ENCODE data around the gene ADARB2. TPM values are rescaled to one million over a fixed set of nuclear protein-coding genes. Genes with fewer than 3 reads are reported as not detected.

Gene ADARB2
- total RNA-seq, 1 donor from 2014 or later, result 1.8 TPM

GRCh38 chr10:1578392-1579140, 158.8 kb downstream of the ADARB2 start:
- no peaks in the 10 kb centered on the region for H3K27me3 Mint-ChIP-seq (ENCODE audit: low read depth)
- TF ChIP-seq CTCF (conservative IDR thresholded peaks at IDR 0.05), result no peak
- no peaks in the 10 kb centered on the region for H3K9me3 Mint-ChIP-seq
- no peak overlapping the region for H3K27ac Mint-ChIP-seq (ENCODE audit: unreplicated experiment)
- H3K4me1 Mint-ChIP-seq, result no peaks in the 10 kb centered on the region
- DNase-seq (ENCODE audit: low read depth, low spot score), result no peak
- H3K36me3 Mint-ChIP-seq (ENCODE audit: low read depth), result no peaks in the 10 kb centered on the region
- H3K4me3 Mint-ChIP-seq, result no peak overlapping the region

- DNase-seq (ENCODE audit: low read depth, low spot score), result no peak
- H3K4me3 Mint-ChIP-seq, result no peak overlapping the region
- no peak overlapping the region for H3K27ac Mint-ChIP-seq (ENCODE audit: unreplicated experiment)
- TF ChIP-seq CTCF (conservative IDR thresholded peaks at IDR 0.05), result no peak
- H3K4me1 Mint-ChIP-seq, result no peaks in the 10 kb centered on the region
- no peaks in the 10 kb centered on the region for H3K27me3 Mint-ChIP-seq (ENCODE audit: low read depth)
- H3K36me3 Mint-ChIP-seq (ENCODE audit: low read depth), result no peaks in the 10 kb centered on the region
- H3K9me3 Mint-ChIP-seq, result no peaks in the 10 kb centered on the region
Observed at GRCh38 chr10:1577945-1578344, 159.4 kb downstream of the ADARB2 start.

GRCh38 chr10:1577373-1577770, 160.0 kb downstream of the ADARB2 start:
- H3K27me3 Mint-ChIP-seq (ENCODE audit: low read depth), result peaks cover 1% of the 10 kb centered on the region
- H3K9me3 Mint-ChIP-seq, result no peaks in the 10 kb centered on the region
- no peaks in the 10 kb centered on the region for H3K36me3 Mint-ChIP-seq (ENCODE audit: low read depth)
- H3K4me1 Mint-ChIP-seq, result peaks cover 4% of the 10 kb centered on the region
- DNase-seq (ENCODE audit: low read depth, low spot score), result no peak
- no peak overlapping the region for H3K27ac Mint-ChIP-seq (ENCODE audit: unreplicated experiment)
- no peak for TF ChIP-seq CTCF (conservative IDR thresholded peaks at IDR 0.05)
- H3K4me3 Mint-ChIP-seq, result no peak overlapping the region

DNA sequence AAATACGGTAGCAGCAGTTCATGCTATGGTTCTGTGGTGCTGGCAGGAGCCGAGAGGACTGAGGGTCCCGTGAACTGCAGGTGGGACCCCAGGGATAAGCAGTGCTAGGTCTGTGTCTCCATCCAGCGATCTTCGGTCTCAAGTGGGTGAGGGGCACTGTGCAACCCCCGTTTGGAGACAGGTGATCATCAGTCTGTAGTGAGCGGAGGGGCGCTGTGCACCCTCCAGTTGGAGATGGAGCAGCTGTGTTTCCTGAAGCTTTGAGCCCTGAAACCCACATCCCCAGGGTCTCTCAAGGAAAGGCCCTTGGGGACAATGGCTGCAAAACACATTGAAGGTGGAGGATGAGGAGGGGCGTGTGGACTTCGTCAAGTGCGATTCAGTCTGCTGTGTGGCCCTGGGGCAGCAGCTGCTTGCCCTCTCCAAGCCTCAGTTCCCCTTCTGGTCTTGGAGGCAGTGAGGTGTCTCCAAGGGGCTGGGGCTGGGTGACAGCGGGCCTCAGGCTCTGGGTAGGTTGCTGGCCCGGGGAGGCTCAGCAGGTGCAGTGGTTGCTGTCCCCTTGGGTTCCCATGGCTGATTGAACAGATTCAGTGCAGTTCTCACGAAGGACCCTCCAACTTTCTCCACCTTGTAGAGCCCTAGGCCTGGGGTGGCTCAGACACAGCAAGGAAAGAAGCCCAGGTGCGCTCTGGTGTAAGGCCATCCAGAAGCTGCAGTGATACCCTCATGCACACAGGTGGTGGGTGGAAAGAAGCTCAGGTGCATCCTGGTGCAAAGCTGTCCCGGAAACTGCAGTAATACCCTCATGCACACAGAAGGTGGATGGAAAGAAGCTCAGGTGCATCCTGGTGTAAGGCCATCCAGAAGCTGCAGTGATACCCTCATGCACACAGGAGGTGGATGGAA, 160.6 kb downstream of the ADARB2 start:
- Mint-ChIP-seq H3K36me3 (ENCODE audit: low read depth) (peaks cover 3% of the 10 kb centered on the region), H3K27ac (ENCODE audit: unreplicated experiment) (peak overlapping the region; percentile 71), H3K4me3 (no peak overlapping the region), H3K4me1 (peaks cover 11% of the 10 kb centered on the region), H3K9me3 (no peaks in the 10 kb centered on the region), H3K27me3 (ENCODE audit: low read depth) (peaks cover 8% of the 10 kb centered on the region)
- DNase-seq (ENCODE audit: low read depth, low spot score), result no peak
- no peak for TF ChIP-seq CTCF (conservative IDR thresholded peaks at IDR 0.05)

- Mint-ChIP-seq H3K36me3 (ENCODE audit: low read depth) (peaks cover 6% of the 10 kb centered on the region), H3K4me1 (peaks cover 16% of the 10 kb centered on the region), H3K27ac (ENCODE audit: unreplicated experiment) (no peak overlapping the region), H3K27me3 (ENCODE audit: low read depth) (peaks cover 13% of the 10 kb centered on the region), H3K4me3 (no peak overlapping the region), H3K9me3 (peaks cover 2% of the 10 kb centered on the region)
- no peak for TF ChIP-seq CTCF (conservative IDR thresholded peaks at IDR 0.05)
- no peak for DNase-seq (ENCODE audit: low read depth, low spot score)
Observed at GRCh38 chr10:1575481-1576244, 161.7 kb downstream of the ADARB2 start.
